IPS-NIHi11 (cell line): ENCODE data around the gene GPR4.
"Not testable (repeated sequence)": the region's sequence is repeated elsewhere in the genome, so short reads cannot be mapped to it uniquely, and the experiment has no call there.

Source experiments
- DNase-seq: peaks from one replicate; pipeline ENCODE4 v3.0.0; 2012; ENCODE audit warnings: mixed read lengths, low spot score

GPR4 gene

GRCh38 chr19:45621976-45622503, 20.0 kb upstream of the GPR4 start:
- DNase-seq = no peak

- no peak for DNase-seq
Measured at GRCh38 chr19:45621389-45621788, 19.4 kb upstream of the GPR4 start.

GRCh38 chr19:45616704-45617017, 14.6 kb upstream of the GPR4 start:
- no peak for DNase-seq

- peak; percentile 95 for DNase-seq
Measured at GRCh38 chr19:45615795-45616703, 14.0 kb upstream of the GPR4 start.

GRCh38 chr19:45615056-45615455, 13.0 kb upstream of the GPR4 start:
- DNase-seq = not testable (repeated sequence)

GRCh38 chr19:45613926-45614725, 12.1 kb upstream of the GPR4 start:
- no peak for DNase-seq

GRCh38 chr19:45608948-45609347, 6.9 kb upstream of the GPR4 start:
- DNase-seq = no peak

- DNase-seq = peak; percentile 76
Measured at GRCh38 chr19:45607071-45608029, 5.3 kb upstream of the GPR4 start.

GRCh38 chr19:45601115-45601514, 897 bp downstream of the GPR4 start:
- no peak for DNase-seq

- no peak for DNase-seq
Measured at GRCh38 chr19:45600340-45600885, 1.6 kb downstream of the GPR4 start.

GRCh38 chr19:45599286-45599685, 2.7 kb downstream of the GPR4 start:
- DNase-seq = no peak

- DNase-seq = no peak
Measured at GRCh38 chr19:45598267-45599001, 3.6 kb downstream of the GPR4 start.

- DNase-seq = no peak
Measured at GRCh38 chr19:45597425-45598111, 4.4 kb downstream of the GPR4 start.

- DNase-seq = no peak
Measured at GRCh38 chr19:45595814-45596213, 6.2 kb downstream of the GPR4 start.

GRCh38 chr19:45593520-45593919, 8.5 kb downstream of the GPR4 start:
- DNase-seq = no peak

GRCh38 chr19:45592366-45592765, 9.6 kb downstream of the GPR4 start:
- no peak for DNase-seq

GRCh38 chr19:45591638-45592005, 10.4 kb downstream of the GPR4 start:
- no peak for DNase-seq

GRCh38 chr19:45591004-45591637, 10.9 kb downstream of the GPR4 start:
- peak; percentile 84 for DNase-seq

- DNase-seq = no peak
Measured at GRCh38 chr19:45590300-45591003, 11.6 kb downstream of the GPR4 start.
